ENCODE data around the gene BMPER.

Gene BMPER

GRCh38 chr7:34133356-34133982 is 228.1 kb downstream of the BMPER start:
- Histone ChIP-seq H3K9ac (ENCODE audit: low read length) (peak overlapping the region; percentile 40), H3K27me3 (replicated peaks; ENCODE audit: control insufficient read depth, insufficient read depth, low read length) (no peaks in the 10 kb centered on the region), H3K36me3 (ENCODE audit: control insufficient read depth, insufficient read depth, low read length, severe bottlenecking) (no peaks in the 10 kb centered on the region), H3K4me3 (ENCODE audit: low read length) (peak overlapping the region; percentile 33), H3K9me3 (ENCODE audit: control insufficient read depth, low read length) (no peaks in the 10 kb centered on the region), H3K4me1 (ENCODE audit: control insufficient read depth, insufficient read depth, low read length) (peaks cover 33% of the 10 kb centered on the region)
- DNase-seq (ENCODE audit: low read depth), result peak; percentile 62

- Histone ChIP-seq H3K4me3 (ENCODE audit: low read length) (peak overlapping the region; percentile 33), H3K27me3 (replicated peaks; ENCODE audit: control insufficient read depth, insufficient read depth, low read length) (no peaks in the 10 kb centered on the region), H3K9me3 (ENCODE audit: control insufficient read depth, low read length) (no peaks in the 10 kb centered on the region), H3K9ac (ENCODE audit: low read length) (peak overlapping the region; percentile 40), H3K4me1 (ENCODE audit: control insufficient read depth, insufficient read depth, low read length) (peaks cover 33% of the 10 kb centered on the region), H3K36me3 (ENCODE audit: control insufficient read depth, insufficient read depth, low read length, severe bottlenecking) (no peaks in the 10 kb centered on the region)
- DNase-seq (ENCODE audit: low read depth), result peak; percentile 88
Observed at GRCh38 chr7:34133983-34134782, 228.8 kb downstream of the BMPER start.

GRCh38 chr7:34135924-34136323 is 230.6 kb downstream of the BMPER start:
- no peak overlapping the region for H3K4me3 ChIP-seq (ENCODE audit: low read length)
- no peaks in the 10 kb centered on the region for H3K27me3 ChIP-seq (replicated peaks; ENCODE audit: control insufficient read depth, insufficient read depth, low read length)
- H3K36me3 ChIP-seq (ENCODE audit: control insufficient read depth, insufficient read depth, low read length, severe bottlenecking), result no peaks in the 10 kb centered on the region
- no peak for DNase-seq (ENCODE audit: low read depth)
- no peaks in the 10 kb centered on the region for H3K9me3 ChIP-seq (ENCODE audit: control insufficient read depth, low read length)
- H3K9ac ChIP-seq (ENCODE audit: low read length), result no peak overlapping the region
- H3K4me1 ChIP-seq (ENCODE audit: control insufficient read depth, insufficient read depth, low read length), result peaks cover 33% of the 10 kb centered on the region

GRCh38 chr7:34136698-34137097 is 231.4 kb downstream of the BMPER start:
- Histone ChIP-seq H3K9me3 (ENCODE audit: control insufficient read depth, low read length) (no peaks in the 10 kb centered on the region), H3K9ac (ENCODE audit: low read length) (no peak overlapping the region), H3K4me1 (ENCODE audit: control insufficient read depth, insufficient read depth, low read length) (peaks cover 33% of the 10 kb centered on the region), H3K4me3 (ENCODE audit: low read length) (no peak overlapping the region), H3K36me3 (ENCODE audit: control insufficient read depth, insufficient read depth, low read length, severe bottlenecking) (no peaks in the 10 kb centered on the region), H3K27me3 (replicated peaks; ENCODE audit: control insufficient read depth, insufficient read depth, low read length) (no peaks in the 10 kb centered on the region)
- no peak for DNase-seq (ENCODE audit: low read depth)

- H3K27me3 ChIP-seq (replicated peaks; ENCODE audit: control insufficient read depth, insufficient read depth, low read length), result no peaks in the 10 kb centered on the region
- no peaks in the 10 kb centered on the region for H3K9me3 ChIP-seq (ENCODE audit: control insufficient read depth, low read length)
- H3K4me1 ChIP-seq (ENCODE audit: control insufficient read depth, insufficient read depth, low read length), result peaks cover 33% of the 10 kb centered on the region
- DNase-seq (ENCODE audit: low read depth), result no peak
- H3K9ac ChIP-seq (ENCODE audit: low read length), result no peak overlapping the region
- H3K4me3 ChIP-seq (ENCODE audit: low read length), result no peak overlapping the region
- no peaks in the 10 kb centered on the region for H3K36me3 ChIP-seq (ENCODE audit: control insufficient read depth, insufficient read depth, low read length, severe bottlenecking)
Observed at GRCh38 chr7:34137176-34137575, 231.8 kb downstream of the BMPER start.

- no peaks in the 10 kb centered on the region for H3K9me3 ChIP-seq (ENCODE audit: control insufficient read depth, low read length)
- no peaks in the 10 kb centered on the region for H3K36me3 ChIP-seq (ENCODE audit: control insufficient read depth, insufficient read depth, low read length, severe bottlenecking)
- H3K9ac ChIP-seq (ENCODE audit: low read length), result no peak overlapping the region
- H3K4me1 ChIP-seq (ENCODE audit: control insufficient read depth, insufficient read depth, low read length), result peaks cover 35% of the 10 kb centered on the region
- no peak overlapping the region for H3K4me3 ChIP-seq (ENCODE audit: low read length)
- no peaks in the 10 kb centered on the region for H3K27me3 ChIP-seq (replicated peaks; ENCODE audit: control insufficient read depth, insufficient read depth, low read length)
- no peak for DNase-seq (ENCODE audit: low read depth)
Observed at GRCh38 chr7:34138483-34138882, 233.1 kb downstream of the BMPER start.

GRCh38 chr7:34139086-34139485 is 233.7 kb downstream of the BMPER start:
- Histone ChIP-seq H3K27me3 (replicated peaks; ENCODE audit: control insufficient read depth, insufficient read depth, low read length) (no peaks in the 10 kb centered on the region), H3K4me3 (ENCODE audit: low read length) (no peak overlapping the region), H3K9ac (ENCODE audit: low read length) (no peak overlapping the region), H3K36me3 (ENCODE audit: control insufficient read depth, insufficient read depth, low read length, severe bottlenecking) (no peaks in the 10 kb centered on the region), H3K9me3 (ENCODE audit: control insufficient read depth, low read length) (no peaks in the 10 kb centered on the region), H3K4me1 (ENCODE audit: control insufficient read depth, insufficient read depth, low read length) (peaks cover 35% of the 10 kb centered on the region)
- DNase-seq (ENCODE audit: low read depth), result no peak

- Histone ChIP-seq H3K27me3 (replicated peaks; ENCODE audit: control insufficient read depth, insufficient read depth, low read length) (no peaks in the 10 kb centered on the region), H3K9ac (ENCODE audit: low read length) (no peak overlapping the region), H3K4me3 (ENCODE audit: low read length) (no peak overlapping the region), H3K9me3 (ENCODE audit: control insufficient read depth, low read length) (no peaks in the 10 kb centered on the region), H3K4me1 (ENCODE audit: control insufficient read depth, insufficient read depth, low read length) (peaks cover 27% of the 10 kb centered on the region), H3K36me3 (ENCODE audit: control insufficient read depth, insufficient read depth, low read length, severe bottlenecking) (no peaks in the 10 kb centered on the region)
- no peak for DNase-seq (ENCODE audit: low read depth)
Observed at GRCh38 chr7:34140066-34140465, 234.7 kb downstream of the BMPER start.

GRCh38 chr7:34143402-34143801 is 238.1 kb downstream of the BMPER start:
- H3K36me3 ChIP-seq (ENCODE audit: control insufficient read depth, insufficient read depth, low read length, severe bottlenecking), result no peaks in the 10 kb centered on the region
- H3K27me3 ChIP-seq (replicated peaks; ENCODE audit: control insufficient read depth, insufficient read depth, low read length), result no peaks in the 10 kb centered on the region
- peak; percentile 93 for DNase-seq (ENCODE audit: low read depth)
- H3K4me1 ChIP-seq (ENCODE audit: control insufficient read depth, insufficient read depth, low read length), result peaks cover 14% of the 10 kb centered on the region
- no peak overlapping the region for H3K9ac ChIP-seq (ENCODE audit: low read length)
- no peak overlapping the region for H3K4me3 ChIP-seq (ENCODE audit: low read length)
- no peaks in the 10 kb centered on the region for H3K9me3 ChIP-seq (ENCODE audit: control insufficient read depth, low read length)

GRCh38 chr7:34145603-34146002 is 240.3 kb downstream of the BMPER start:
- H3K4me1 ChIP-seq (ENCODE audit: control insufficient read depth, insufficient read depth, low read length), result peaks cover 14% of the 10 kb centered on the region
- no peak overlapping the region for H3K4me3 ChIP-seq (ENCODE audit: low read length)
- no peak overlapping the region for H3K9ac ChIP-seq (ENCODE audit: low read length)
- H3K9me3 ChIP-seq (ENCODE audit: control insufficient read depth, low read length), result no peaks in the 10 kb centered on the region
- no peak for DNase-seq (ENCODE audit: low read depth)
- no peaks in the 10 kb centered on the region for H3K36me3 ChIP-seq (ENCODE audit: control insufficient read depth, insufficient read depth, low read length, severe bottlenecking)
- H3K27me3 ChIP-seq (replicated peaks; ENCODE audit: control insufficient read depth, insufficient read depth, low read length), result no peaks in the 10 kb centered on the region

- Histone ChIP-seq H3K9me3 (ENCODE audit: control insufficient read depth, low read length) (no peaks in the 10 kb centered on the region), H3K4me1 (ENCODE audit: control insufficient read depth, insufficient read depth, low read length) (peaks cover 52% of the 10 kb centered on the region), H3K4me3 (ENCODE audit: low read length) (no peak overlapping the region), H3K27me3 (replicated peaks; ENCODE audit: control insufficient read depth, insufficient read depth, low read length) (no peaks in the 10 kb centered on the region), H3K9ac (ENCODE audit: low read length) (no peak overlapping the region), H3K36me3 (ENCODE audit: control insufficient read depth, insufficient read depth, low read length, severe bottlenecking) (no peaks in the 10 kb centered on the region)
- DNase-seq (ENCODE audit: low read depth), result peak; percentile 80
Observed at GRCh38 chr7:34153656-34154270, 248.4 kb downstream of the BMPER start.

Data from adipocyte (in vitro differentiated cells).